DND-41 (cell line): ENCODE results near the gene HCRT.
A peak's percentile ranks its signal among the peaks of the same experiment; 100 is the strongest.

Source experiments
- ATAC-seq: fragments of 200-7000 bp; cut with Tn5 transposase; 3 replicates; pipeline ENCODE4 v1.9.1; 2021; ENCODE audit warnings: low read depth; ENCODE audit not compliant: insufficient read depth
- DNase-seq: peaks from one replicate; pipeline ENCODE4 v3.0.0-alpha.2; 2020
- H2AFZ ChIP-seq: 2 replicates; pipeline ENCODE4 v1.6.0; 2012; ENCODE audit warnings: low read depth, low read length
- H3K27ac ChIP-seq: 2 replicates; pipeline ENCODE4 v1.5.1; 2012; ENCODE audit warnings: low read length, inconsistent platforms
- H3K27me3 ChIP-seq: fragments of 200-600 bp; sonication (generic); 2 replicates; pipeline ENCODE4 v1.6.0; 2012; ENCODE audit warnings: low read length, mild to moderate bottlenecking, inconsistent platforms; ENCODE audit not compliant: insufficient read depth, poor library complexity
- H3K36me3 ChIP-seq: 2 replicates; pipeline ENCODE4 v1.5.1; 2012; ENCODE audit warnings: low read length, inconsistent platforms; ENCODE audit not compliant: insufficient read depth
- H3K4me1 ChIP-seq: 2 replicates; pipeline ENCODE4 v1.5.1; 2012; ENCODE audit warnings: mild to moderate bottlenecking, low read length; ENCODE audit not compliant: insufficient read depth
- H3K4me2 ChIP-seq: 2 replicates; pipeline ENCODE4 v1.6.0; 2012; ENCODE audit warnings: mild to moderate bottlenecking, moderate library complexity, low read length, inconsistent platforms; ENCODE audit not compliant: insufficient read depth
- H3K4me3 ChIP-seq, 2 experiments: fragments of 200-600 bp in 1 of 2; shearing (Covaris generic) in 1 of 2; 2 replicates each; pipeline ENCODE4 v1.5.1; 2012 to 2016; ENCODE audit warnings: inconsistent platforms in 2 of 2, low read length in 2 of 2, mild to moderate bottlenecking in 2 of 2, low read depth in 1 of 2, moderate library complexity in 1 of 2
- H3K79me2 ChIP-seq: 2 replicates; pipeline ENCODE4 v1.6.0; 2012; ENCODE audit warnings: low read length, inconsistent platforms; ENCODE audit not compliant: insufficient read depth
- H3K9ac ChIP-seq: 2 replicates; pipeline ENCODE4 v1.6.0; 2012; ENCODE audit warnings: low read depth, mild to moderate bottlenecking, inconsistent platforms, low read length, moderate library complexity
- H3K9me3 ChIP-seq: 2 replicates; pipeline ENCODE4 v1.5.1; 2012; ENCODE audit warnings: low read length, moderate library complexity, mild to moderate bottlenecking, inconsistent platforms; ENCODE audit not compliant: insufficient read depth, severe bottlenecking
- H4K20me1 ChIP-seq: 2 replicates; pipeline ENCODE4 v1.6.0; 2012; ENCODE audit warnings: low read length; ENCODE audit not compliant: insufficient read depth
- CTCF ChIP-seq: IDR thresholded peaks from 2 replicates; pipeline ENCODE4 v1.5.1; 2012; ENCODE audit warnings: borderline replicate concordance, low read length, moderate library complexity, mild to moderate bottlenecking; ENCODE audit not compliant: poor library complexity, severe bottlenecking; ENCODE audit errors: extremely low read depth
- EZH2 ChIP-seq: IDR thresholded peaks from 3 replicates; pipeline ENCODE4 v1.6.1; 2012; ENCODE audit warnings: borderline replicate concordance, low read depth, mild to moderate bottlenecking, moderate library complexity, low read length, inconsistent platforms; ENCODE audit not compliant: severe bottlenecking

The HCRT gene

GRCh38 chr17:42184713-42185620 is at the start of gene HCRT:
TSS of gene HCRT (minus strand) at chr17:42185452. CDS start at chr17:42185365, 87 bp downstream.
- no peaks in the 10 kb centered on the region for H4K20me1 ChIP-seq
- H3K27ac ChIP-seq: peak within 1 kb of the TSS; percentile 81
- peak within 1 kb of the TSS; percentile 71 to 95; a peak in 3 of 4 replicates for H3K4me3 ChIP-seq
- H3K36me3 ChIP-seq: no peaks in the 10 kb centered on the region
- H3K79me2 ChIP-seq: no peaks in the 10 kb centered on the region
- H3K9ac ChIP-seq: peak within 1 kb of the TSS; percentile 84
- H3K4me1 ChIP-seq: peaks cover 26% of the 10 kb centered on the region
- H3K27me3 ChIP-seq: no peaks in the 10 kb centered on the region
- no peak for TF ChIP-seq CTCF
- no peak for TF ChIP-seq EZH2
- no peak for DNase-seq
- H3K4me2 ChIP-seq: peak within 1 kb of the TSS; percentile 93
- ATAC-seq: no peak
- no peaks in the 10 kb centered on the region for H3K9me3 ChIP-seq
- H2AFZ ChIP-seq: peak within 1 kb of the TSS; percentile 99

- no peak for ATAC-seq
- Histone ChIP-seq H3K79me2 (peaks cover 27% of the 10 kb centered on the region), H3K4me1 (no peaks in the 10 kb centered on the region), H4K20me1 (no peaks in the 10 kb centered on the region; the same call in 1 of the 2 replicates), H3K36me3 (peaks cover 2% of the 10 kb centered on the region; the same call in 1 of the 2 replicates), H3K27ac (no peak overlapping the region), H3K9ac (no peak overlapping the region), H3K9me3 (no peaks in the 10 kb centered on the region), H3K27me3 (no peaks in the 10 kb centered on the region), H3K4me3 (no peak overlapping the region), H3K4me2 (no peak overlapping the region), H2AFZ (no peak overlapping the region)
- no peak for DNase-seq
- no peak for TF ChIP-seq EZH2
- no peak for TF ChIP-seq CTCF
Observed at GRCh38 chr17:42233994-42234393, 48.7 kb upstream of the HCRT start.

GRCh38 chr17:42233156-42233555 is 47.9 kb upstream of the HCRT start:
- Histone ChIP-seq H3K79me2 (peaks cover 24% of the 10 kb centered on the region), H3K27me3 (no peaks in the 10 kb centered on the region), H3K4me1 (no peaks in the 10 kb centered on the region), H3K9ac (no peak overlapping the region), H4K20me1 (no peaks in the 10 kb centered on the region), H3K9me3 (no peaks in the 10 kb centered on the region), H2AFZ (no peak overlapping the region), H3K36me3 (peaks cover 2% of the 10 kb centered on the region; the same call in 1 of the 2 replicates), H3K4me3 (no peak overlapping the region), H3K27ac (no peak overlapping the region), H3K4me2 (no peak overlapping the region)
- no peak for ATAC-seq
- DNase-seq: no peak
- TF ChIP-seq CTCF: no peak
- TF ChIP-seq EZH2: no peak
